Natural killer cell (primary cell): ENCODE results near the gene UNC13B. TPM values are rescaled to one million over a fixed set of nuclear protein-coding genes. Genes with fewer than 3 reads are reported as not detected.

Source experiments
- ATAC-seq, 3 donors: fragments of 150-1000 bp in 2 of 3; fragments of 200-7000 bp in 1 of 3; cut with Tn5 transposase; 1 replicate in 1 of 3; 2 replicates in 2 of 3; pipeline ENCODE4 v1.10.0; 2021; ENCODE audit warnings: mild to moderate bottlenecking in 2 of 3, moderate library complexity in 2 of 3
- DNase-seq, 2 donors: peaks; one replicate each; pipeline versions ENCODE4 v3.0.0 to v3.0.0-alpha.2; 2013 to 2021; ENCODE audit warnings: mixed read lengths in 1 of 2
- H3K27ac ChIP-seq: one replicate; pipeline ENCODE4 v1.5.1; 2013; ENCODE audit warnings: mild to moderate bottlenecking, low read length
- H3K27me3 ChIP-seq: one replicate; pipeline ENCODE4 v1.6.1; 2013; ENCODE audit warnings: low read length; ENCODE audit not compliant: control insufficient read depth, insufficient read depth
- H3K36me3 ChIP-seq: one replicate; pipeline ENCODE4 v1.6.1; 2013; ENCODE audit warnings: low read length; ENCODE audit not compliant: control insufficient read depth, insufficient read depth
- H3K4me1 ChIP-seq: one replicate; pipeline ENCODE4 v1.6.1; 2013; ENCODE audit warnings: low read length; ENCODE audit not compliant: control insufficient read depth, insufficient read depth
- H3K4me3 ChIP-seq: one replicate; pipeline ENCODE4 v1.5.1; 2013; ENCODE audit warnings: low read length
- H3K9me3 ChIP-seq: one replicate; pipeline ENCODE4 v1.6.1; 2013; ENCODE audit warnings: low read length; ENCODE audit not compliant: control insufficient read depth, insufficient read depth
- H3K27ac Mint-ChIP-seq, 2 donors: one replicate each; pipeline ENCODE4 v1.8.0; 2022; ENCODE audit warnings: mild to moderate bottlenecking in 2 of 2, mixed read lengths in 2 of 2, moderate library complexity in 1 of 2
- H3K27me3 Mint-ChIP-seq, 2 donors: one replicate each; pipeline ENCODE4 v1.8.0; 2022; ENCODE audit warnings: low read depth in 2 of 2, mixed read lengths in 2 of 2
- H3K36me3 Mint-ChIP-seq: one replicate; pipeline ENCODE4 v1.8.0; 2022; ENCODE audit warnings: mixed read lengths
- H3K4me1 Mint-ChIP-seq, 2 donors: one replicate each; pipeline ENCODE4 v1.8.0; 2022; ENCODE audit warnings: mixed read lengths in 2 of 2
- H3K4me3 Mint-ChIP-seq: one replicate; pipeline ENCODE4 v1.8.0; 2022; ENCODE audit warnings: mild to moderate bottlenecking, moderate library complexity, mixed read lengths
- H3K9me3 Mint-ChIP-seq, 2 donors: one replicate each; pipeline ENCODE4 v1.8.0; 2022; ENCODE audit warnings: mixed read lengths in 2 of 2
- CTCF ChIP-seq: fragments of 200-600 bp; IDR thresholded peaks from one replicate; pipeline ENCODE4 v1.8.0; 2022; ENCODE audit warnings: antibody characterized with exemption
- WGBS: methylation state at CpG from one replicate; pipeline ENCODE4 v1.1.7; 2013; ENCODE audit warnings: missing lambda C conversion rate; ENCODE audit not compliant: insufficient coverage; 5-methylcytosine and 5-hydroxymethylcytosine counted together
- intact Hi-C: fragments of 100-400 bp; cut with micrococcal nuclease; formaldehyde crosslinking; loops from one replicate; pipeline ENCODE4 v1.14.2; 2022
- total RNA-seq, 4 donors: library from RNA; stranded (reverse); fragments of 120-200 nt in 1 of 4; gene quantifications; one replicate each; pipeline versions ENCODE4 v1.2.3 to v1.2.4, GENCODE V29; 2013 to 2022

Gene UNC13B
- total RNA-seq, 3 donors from 2014 or later (not counting 1 experiment from before 2014, with no cell fraction given), result 0.21 to 0.78 (median 0.27) TPM

- Histone ChIP-seq H3K27ac (no peak overlapping the region), H3K9me3 (no peaks in the 10 kb centered on the region), H3K4me3 (no peak overlapping the region), H3K4me1 (no peaks in the 10 kb centered on the region), H3K27me3 (no peaks in the 10 kb centered on the region), H3K36me3 (no peaks in the 10 kb centered on the region)
- H3K4me3 Mint-ChIP-seq, result no peak overlapping the region
- TF ChIP-seq CTCF, result no peak
- intact Hi-C loops, result no loop called here
- 85% methylated on average over 2 of the region's 3 CpGs for WGBS
- no peaks in the 10 kb centered on the region for H3K9me3 Mint-ChIP-seq
- H3K27me3 Mint-ChIP-seq, result peaks cover 3 to 11% of the 10 kb centered on the region in 2 donors
- no peak overlapping the region for H3K27ac Mint-ChIP-seq
- no peaks in the 10 kb centered on the region for H3K4me1 Mint-ChIP-seq
- DNase-seq (no peak), ATAC-seq (no peak)
- no peaks in the 10 kb centered on the region for H3K36me3 Mint-ChIP-seq
Observed at GRCh38 chr9:35227284-35227683, 65.5 kb downstream of the UNC13B start.

- Mint-ChIP-seq H3K36me3 (no peaks in the 10 kb centered on the region), H3K4me3 (no peak overlapping the region), H3K27me3 (peaks cover 8 to 9% of the 10 kb centered on the region in 2 donors), H3K4me1 (no peaks in the 10 kb centered on the region), H3K27ac (no peak overlapping the region), H3K9me3 (no peaks in the 10 kb centered on the region)
- no peak overlapping the region for H3K27ac ChIP-seq
- H3K4me1 ChIP-seq, result no peaks in the 10 kb centered on the region
- 83% methylated on average over 1 of the region's 1 CpG for WGBS
- no peaks in the 10 kb centered on the region for H3K27me3 ChIP-seq
- H3K36me3 ChIP-seq, result no peaks in the 10 kb centered on the region
- intact Hi-C loops, result no loop called here
- H3K9me3 ChIP-seq, result no peaks in the 10 kb centered on the region
- ATAC-seq (no peak), DNase-seq (no peak)
- TF ChIP-seq CTCF, result no peak
- H3K4me3 ChIP-seq, result no peak overlapping the region
Observed at GRCh38 chr9:35229066-35229778, 67.4 kb downstream of the UNC13B start.

- Histone ChIP-seq H3K27me3 (no peaks in the 10 kb centered on the region), H3K4me3 (no peak overlapping the region), H3K9me3 (no peaks in the 10 kb centered on the region), H3K27ac (no peak overlapping the region), H3K4me1 (no peaks in the 10 kb centered on the region), H3K36me3 (no peaks in the 10 kb centered on the region)
- Mint-ChIP-seq H3K27me3 (peaks cover 8 to 9% of the 10 kb centered on the region in 2 donors), H3K9me3 (no peaks in the 10 kb centered on the region), H3K36me3 (no peaks in the 10 kb centered on the region), H3K27ac (no peak overlapping the region), H3K4me3 (no peak overlapping the region), H3K4me1 (no peaks in the 10 kb centered on the region)
- no peak for TF ChIP-seq CTCF
- intact Hi-C loops, result no loop called here
- WGBS, result no CpG with 5 or more reads among the region's 1 CpG
- DNase-seq (no peak), ATAC-seq (no peak)
Observed at GRCh38 chr9:35229779-35230143, 68.0 kb downstream of the UNC13B start.
